IMR-90 (cell line): ENCODE data around the gene STX18. TPM values are rescaled to one million over a fixed set of nuclear protein-coding genes. Genes with fewer than 3 reads are reported as not detected.
A peak's percentile ranks its signal among the peaks of the same experiment; 100 is the strongest.

Source experiments
- ATAC-seq: fragments of 200-7000 bp; cut with Tn5 transposase; 2 replicates; pipeline ENCODE4 v1.9.1; 2020; ENCODE audit warnings: low read depth, mild to moderate bottlenecking, moderate library complexity
- BruUV-seq: library from RNA; stranded (reverse); fragments of 400-500 nt; replicated peaks from 2 replicates; lab custom pipeline; 2021; lab: Mats Ljungman, UMichigan
- CTCF ChIA-PET: fragments of 300-600 bp; formaldehyde crosslinking; extraction: SDS; loops from one replicate; lab custom pipeline; 2021; ENCODE audit warnings: antibody characterized with exemption; lab: Yijun Ruan, JAX
- POLR2A ChIA-PET: fragments of 300-600 bp; sonication (Branson Sonifier 250); formaldehyde crosslinking; loops from one replicate; lab custom pipeline; 2022; ENCODE audit warnings: antibody characterized with exemption; ENCODE audit not compliant: unreplicated experiment; lab: Charles Lee
- DNase-seq: peaks from one replicate; pipeline ENCODE4 v3.0.0; 2013
- H2AFZ ChIP-seq: replicated peaks from 2 replicates; pipeline ENCODE3; 2013; ENCODE audit warnings: low read length, mild to moderate bottlenecking; ENCODE audit not compliant: poor library complexity
- H2AK5ac ChIP-seq: 2 replicates; pipeline ENCODE4 v1.6.1; 2013; ENCODE audit warnings: low read depth, low read length, inconsistent platforms
- H2AK9ac ChIP-seq: replicated peaks from 2 replicates; pipeline ENCODE3; 2013; ENCODE audit warnings: mild to moderate bottlenecking, low read depth, low read length, moderate library complexity; ENCODE audit not compliant: poor library complexity
- H2BK120ac ChIP-seq: 2 replicates; pipeline ENCODE4 v1.6.1; 2013; ENCODE audit warnings: low read depth, low read length, inconsistent platforms
- H2BK15ac ChIP-seq: 3 replicates; pipeline ENCODE4 v1.6.1; 2013; ENCODE audit warnings: low read depth, low read length, inconsistent platforms
- H2BK20ac ChIP-seq: 2 replicates; pipeline ENCODE4 v1.6.1; 2013; ENCODE audit warnings: low read depth, mild to moderate bottlenecking, inconsistent platforms, low read length, moderate library complexity
- H2BK5ac ChIP-seq: 2 replicates; pipeline ENCODE4 v1.6.1; 2013; ENCODE audit warnings: mild to moderate bottlenecking, low read depth, low read length, inconsistent platforms; ENCODE audit not compliant: poor library complexity, severe bottlenecking
- H3K14ac ChIP-seq: replicated peaks from 2 replicates; pipeline ENCODE4 v1.6.1; 2013; ENCODE audit warnings: low read depth, low read length, inconsistent platforms
- H3K18ac ChIP-seq: 2 replicates; pipeline ENCODE4 v1.6.1; 2013; ENCODE audit warnings: low read depth, low read length, control low read depth
- H3K23ac ChIP-seq: 2 replicates; pipeline ENCODE4 v1.6.1; 2013; ENCODE audit warnings: low read depth, low read length, inconsistent platforms
- H3K27ac ChIP-seq: 2 replicates; pipeline ENCODE4 v1.5.1; 2013; ENCODE audit warnings: mild to moderate bottlenecking, control low read depth, low read length; ENCODE audit not compliant: insufficient read depth
- H3K27me3 ChIP-seq: 2 replicates; pipeline ENCODE4 v1.6.1; 2013; ENCODE audit warnings: low read length; ENCODE audit not compliant: control insufficient read depth, insufficient read depth
- H3K36me3 ChIP-seq: 2 replicates; pipeline ENCODE4 v1.6.1; 2013; ENCODE audit warnings: low read length, mixed read lengths; ENCODE audit not compliant: control insufficient read depth, insufficient read depth
- H3K4ac ChIP-seq: 2 replicates; pipeline ENCODE4 v1.6.1; 2013; ENCODE audit warnings: low read depth, low read length, inconsistent platforms
- H3K4me1 ChIP-seq: 2 replicates; pipeline ENCODE4 v1.6.1; 2013; ENCODE audit warnings: low read length, mixed read lengths; ENCODE audit not compliant: control insufficient read depth, insufficient read depth
- H3K4me2 ChIP-seq: 2 replicates; pipeline ENCODE4 v1.6.1; 2013; ENCODE audit warnings: low read depth, mild to moderate bottlenecking, control low read depth, low read length, moderate library complexity
- H3K4me3 ChIP-seq: 2 replicates; pipeline ENCODE4 v1.5.1; 2013; ENCODE audit warnings: low read depth, mild to moderate bottlenecking, control low read depth, low read length, moderate library complexity; ENCODE audit not compliant: insufficient read depth
- H3K56ac ChIP-seq: 2 replicates; pipeline ENCODE4 v1.6.1; 2013; ENCODE audit warnings: low read length, inconsistent platforms; ENCODE audit not compliant: insufficient read depth; ENCODE audit errors: extremely low read depth
- H3K79me1 ChIP-seq, 2 experiments: 2 replicates each; pipeline ENCODE4 v1.6.1; 2013; ENCODE audit warnings: low read length in 2 of 2, inconsistent platforms in 1 of 2, low read depth in 1 of 2
- H3K9ac ChIP-seq: 2 replicates; pipeline ENCODE4 v1.6.1; 2013; ENCODE audit warnings: low read depth, low read length, control low read depth
- H3K9me1 ChIP-seq: 2 replicates; pipeline ENCODE4 v1.6.1; 2013; ENCODE audit warnings: low read length, inconsistent platforms; ENCODE audit not compliant: insufficient read depth
- H3K9me3 ChIP-seq: 2 replicates; pipeline ENCODE4 v1.6.1; 2013; ENCODE audit warnings: low read length; ENCODE audit not compliant: control insufficient read depth, insufficient read depth
- H4K20me1 ChIP-seq: 2 replicates; pipeline ENCODE4 v1.6.1; 2013; ENCODE audit warnings: low read length, inconsistent platforms; ENCODE audit not compliant: insufficient read depth
- H4K5ac ChIP-seq: 2 replicates; pipeline ENCODE4 v1.6.1; 2013; ENCODE audit warnings: mild to moderate bottlenecking, low read depth, low read length, control low read depth
- H4K8ac ChIP-seq, 2 experiments: 2 replicates each; pipeline ENCODE4 v1.6.1; 2013; ENCODE audit warnings: low read depth in 2 of 2, low read length in 2 of 2, control low read depth in 1 of 2, inconsistent platforms in 1 of 2
- H4K91ac ChIP-seq: 2 replicates; pipeline ENCODE4 v1.6.1; 2013; ENCODE audit warnings: low read depth, low read length, inconsistent platforms; ENCODE audit not compliant: insufficient read depth
- RAD21 ChIP-seq: IDR thresholded peaks from 2 replicates; pipeline ENCODE4 v1.6.1; 2012; ENCODE audit warnings: low read length, improper control_type of control experiment
- WGBS, 2 experiments: methylation state at CpG; one replicate each; pipeline versions ENCODE4 v1.1.5 to v1.1.7; 2013; ENCODE audit warnings: missing lambda C conversion rate in 2 of 2; ENCODE audit not compliant: insufficient read length in 1 of 2; ENCODE audit errors: extremely low coverage in 2 of 2; 5-methylcytosine and 5-hydroxymethylcytosine counted together
- dilution Hi-C: fragments of 300-500 bp; cut with HindIII; formaldehyde crosslinking; loops from one replicate; pipeline ENCODE4 v1.14.3; 2018; ENCODE audit warnings: low sequenced_read_pairs; ENCODE audit not compliant: unreplicated experiment
- in situ Hi-C: fragments of 300-500 bp; cut with MboI; formaldehyde crosslinking; loops from 3 replicates; pipeline ENCODE4 v1.14.3; 2019; ENCODE audit warnings: low sequenced_read_pairs, inconsistent platforms, mixed read lengths
- intact Hi-C: fragments of 100-400 bp; cut with micrococcal nuclease; formaldehyde crosslinking; loops from 2 replicates; pipeline ENCODE4 v1.10.0; 2022
- polyA plus RNA-seq, 3 experiments: library from polyadenylated mRNA; depleted of rRNA; stranded (reverse); fragments of >200 nt; gene quantifications; 2 replicates each; pipeline ENCODE4 v1.2.3, GENCODE V29; 2012; ENCODE audit warnings: low replicate concordance in 1 of 3
- total RNA-seq: library from RNA; depleted of rRNA; stranded (reverse); fragments of >200 nt; gene quantifications from 2 replicates; pipeline ENCODE4 v1.2.3, GENCODE V29; 2012

STX18 gene
- total and polyA plus RNA-seq, 2 of the 4 experiments (the other 2 are of a cell fraction) = 20.1 to 23.4 TPM

DNA sequence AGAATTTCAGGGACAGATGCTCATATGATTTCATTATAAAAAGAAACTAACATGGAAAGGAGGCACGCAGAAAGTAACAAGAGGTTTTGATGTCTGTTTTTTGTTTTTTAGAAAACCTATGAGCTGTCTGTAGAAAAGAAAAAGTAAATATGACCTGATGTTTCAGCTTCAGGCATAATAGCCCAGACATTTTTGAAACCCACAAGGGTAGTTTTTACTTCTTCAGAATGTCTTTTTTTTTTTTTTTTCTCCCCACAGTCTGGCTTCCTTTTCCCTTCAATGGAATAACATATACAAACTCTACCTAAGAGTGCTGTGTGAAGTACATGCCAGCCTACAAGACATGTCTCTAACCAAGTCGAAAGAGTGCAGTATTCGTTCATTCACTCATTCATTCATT, 18.3 kb upstream of the STX18 start:
- DNase-seq (peak; percentile 36), ATAC-seq (no peak)
- H3K36me3 ChIP-seq = no peaks in the 10 kb centered on the region
- peaks cover 13% of the 10 kb centered on the region for H3K4me1 ChIP-seq
- H2AK9ac ChIP-seq = no peak overlapping the region
- no peak overlapping the region; the same call in 1 of the 2 replicates for H3K18ac ChIP-seq
- CTCF ChIA-PET = interaction anchor here (1.6 kb wide), 1 partner anchor 16 kb away, joined by 5 read pairs; no protein-coding TSS in a partner anchor
- no peak overlapping the region for H2BK5ac ChIP-seq
- H4K91ac ChIP-seq = no peak overlapping the region
- no peak overlapping the region for H2BK20ac ChIP-seq
- H3K4me3 ChIP-seq = no peak overlapping the region
- no peak for TF ChIP-seq RAD21
- no peak overlapping the region for H4K5ac ChIP-seq
- no peak overlapping the region for H2AK5ac ChIP-seq
- POLR2A ChIA-PET = no interaction called here
- H3K27me3 ChIP-seq = no peaks in the 10 kb centered on the region
- no peak overlapping the region for H3K56ac ChIP-seq
- H3K9ac ChIP-seq = no peak overlapping the region
- no peak overlapping the region for H4K8ac ChIP-seq
- dilution Hi-C loops = no loop called here
- no peak overlapping the region; the same call in 1 of the 2 replicates for H3K23ac ChIP-seq
- H2BK120ac ChIP-seq = no peak overlapping the region
- no peak overlapping the region for H3K4me2 ChIP-seq
- no peaks in the 10 kb centered on the region for H3K79me1 ChIP-seq
- in situ Hi-C loops = no loop called here
- H4K20me1 ChIP-seq = peaks cover 3% of the 10 kb centered on the region; the same call in 1 of the 2 replicates
- no peak overlapping the region for H2BK15ac ChIP-seq
- intact Hi-C loops = no loop called here
- no peak overlapping the region for H2AFZ ChIP-seq
- no peak overlapping the region for H3K27ac ChIP-seq
- H3K9me1 ChIP-seq = peaks cover 7% of the 10 kb centered on the region
- no peak overlapping the region for H3K14ac ChIP-seq
- H3K9me3 ChIP-seq = peaks cover 2% of the 10 kb centered on the region; the same call in 1 of the 2 replicates
- no peak overlapping the region for H3K4ac ChIP-seq
- BruUV-seq = no TSS peak
- WGBS, 2 experiments = 100% methylated on average over 1 of the region's 3 CpGs; no CpG with 5 or more reads in 1 of the 2 experiments
